RWPE2 (cell line): ENCODE measurements around the gene PLCG2.

Source experiments
- ATAC-seq: fragments of 200-7000 bp; cut with Tn5 transposase; 3 replicates; pipeline ENCODE4 v1.9.1; 2021; ENCODE audit warnings: low read depth
- DNase-seq: peaks from one replicate; pipeline ENCODE4 v3.0.0-alpha.2; 2020; ENCODE audit warnings: low spot score
- H3K27ac ChIP-seq: fragments of 450-650 bp; 2 replicates; pipeline ENCODE4 v1.5.1; 2017; ENCODE audit warnings: mild to moderate bottlenecking; ENCODE audit not compliant: poor library complexity, severe bottlenecking
- H3K27me3 ChIP-seq: fragments of 250-450 bp; sonication (Bioruptor Pico); 2 replicates; pipeline ENCODE4 v1.5.1; 2021; ENCODE audit warnings: mild to moderate bottlenecking, moderate library complexity; ENCODE audit not compliant: insufficient read depth, poor library complexity, severe bottlenecking
- H3K36me3 ChIP-seq: fragments of 250-450 bp; sonication (Bioruptor Pico); 2 replicates; pipeline ENCODE4 v1.5.1; 2020; ENCODE audit warnings: low read depth, mild to moderate bottlenecking, moderate library complexity
- H3K4me1 ChIP-seq: fragments of 250-450 bp; sonication (Bioruptor Pico); 2 replicates; pipeline ENCODE4 v1.5.1; 2021; ENCODE audit warnings: mild to moderate bottlenecking, moderate library complexity; ENCODE audit not compliant: insufficient read depth, poor library complexity, severe bottlenecking
- H3K4me3 ChIP-seq: fragments of 250-450 bp; sonication (Bioruptor Pico); 2 replicates; pipeline ENCODE4 v1.5.1; 2021; ENCODE audit warnings: mild to moderate bottlenecking, moderate library complexity; ENCODE audit not compliant: severe bottlenecking
- H3K9me3 ChIP-seq: fragments of 250-450 bp; sonication (Bioruptor Pico); 2 replicates; pipeline ENCODE4 v1.5.1; 2021; ENCODE audit warnings: mild to moderate bottlenecking, moderate library complexity; ENCODE audit not compliant: severe bottlenecking
- TF ChIP-seq, protein P1 (sequence below): fragments of 450-650 bp; IDR thresholded peaks from one replicate; pipeline ENCODE4 v1.5.1; 2017; ENCODE audit warnings: mild to moderate bottlenecking, moderate library complexity; ENCODE audit not compliant: poor library complexity, severe bottlenecking

The PLCG2 gene

DNA sequence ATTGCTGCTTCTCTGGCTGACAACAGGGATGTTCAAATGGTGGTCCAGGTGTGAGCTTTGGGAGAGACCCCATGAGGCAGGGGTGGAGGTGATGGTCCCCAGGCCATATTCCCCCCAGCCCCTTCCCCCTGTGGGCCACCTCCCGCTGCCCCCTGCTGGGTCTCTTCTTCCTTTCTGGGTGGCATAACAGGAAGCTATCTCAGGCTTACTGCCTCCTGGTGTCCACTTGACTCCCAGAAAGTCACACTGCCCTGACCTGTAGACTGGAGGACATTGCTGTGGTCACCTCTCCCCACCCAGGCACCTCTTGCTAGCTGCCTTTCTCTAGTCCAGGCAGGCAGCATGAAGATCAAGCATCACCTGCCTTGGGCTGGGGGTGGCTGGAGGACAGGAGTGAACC lies 46.4 kb upstream of the PLCG2 start:
- H3K36me3 ChIP-seq: no peaks in the 10 kb centered on the region
- no peak overlapping the region for H3K27ac ChIP-seq
- no peak for DNase-seq
- no peak for ATAC-seq
- no peak overlapping the region for H3K4me3 ChIP-seq
- no peaks in the 10 kb centered on the region for H3K27me3 ChIP-seq
- no peaks in the 10 kb centered on the region for H3K9me3 ChIP-seq
- H3K4me1 ChIP-seq: peaks cover 6% of the 10 kb centered on the region
- TF ChIP-seq, protein P1, sequence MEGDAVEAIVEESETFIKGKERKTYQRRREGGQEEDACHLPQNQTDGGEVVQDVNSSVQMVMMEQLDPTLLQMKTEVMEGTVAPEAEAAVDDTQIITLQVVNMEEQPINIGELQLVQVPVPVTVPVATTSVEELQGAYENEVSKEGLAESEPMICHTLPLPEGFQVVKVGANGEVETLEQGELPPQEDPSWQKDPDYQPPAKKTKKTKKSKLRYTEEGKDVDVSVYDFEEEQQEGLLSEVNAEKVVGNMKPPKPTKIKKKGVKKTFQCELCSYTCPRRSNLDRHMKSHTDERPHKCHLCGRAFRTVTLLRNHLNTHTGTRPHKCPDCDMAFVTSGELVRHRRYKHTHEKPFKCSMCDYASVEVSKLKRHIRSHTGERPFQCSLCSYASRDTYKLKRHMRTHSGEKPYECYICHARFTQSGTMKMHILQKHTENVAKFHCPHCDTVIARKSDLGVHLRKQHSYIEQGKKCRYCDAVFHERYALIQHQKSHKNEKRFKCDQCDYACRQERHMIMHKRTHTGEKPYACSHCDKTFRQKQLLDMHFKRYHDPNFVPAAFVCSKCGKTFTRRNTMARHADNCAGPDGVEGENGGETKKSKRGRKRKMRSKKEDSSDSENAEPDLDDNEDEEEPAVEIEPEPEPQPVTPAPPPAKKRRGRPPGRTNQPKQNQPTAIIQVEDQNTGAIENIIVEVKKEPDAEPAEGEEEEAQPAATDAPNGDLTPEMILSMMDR: no peak

- ATAC-seq: no peak
These were observed 45.8 kb upstream of the PLCG2 start for GRCh38 chr16:81733295-81733694.

GRCh38 chr16:81734632-81735434 lies 44.3 kb upstream of the PLCG2 start:
- Histone ChIP-seq H3K4me3 (no peak overlapping the region), H3K4me1 (peaks cover 6% of the 10 kb centered on the region), H3K27me3 (no peaks in the 10 kb centered on the region), H3K9me3 (no peaks in the 10 kb centered on the region), H3K27ac (no peak overlapping the region), H3K36me3 (no peaks in the 10 kb centered on the region)
- ATAC-seq (no peak), DNase-seq (no peak)
- TF ChIP-seq, protein P1: no peak

More at GRCh38 chr16:81733295-81733694, 45.8 kb upstream of the PLCG2 start:
- Histone ChIP-seq H3K4me1 (peaks cover 6% of the 10 kb centered on the region), H3K27me3 (no peaks in the 10 kb centered on the region), H3K36me3 (no peaks in the 10 kb centered on the region), H3K9me3 (no peaks in the 10 kb centered on the region), H3K4me3 (no peak overlapping the region), H3K27ac (no peak overlapping the region)
- DNase-seq: no peak
- TF ChIP-seq, protein P1: no peak

- no peaks in the 10 kb centered on the region for H3K27me3 ChIP-seq
- H3K27ac ChIP-seq: no peak overlapping the region
- H3K4me1 ChIP-seq: peaks cover 3% of the 10 kb centered on the region
- DNase-seq (peak; percentile 95), ATAC-seq (peak; percentile 92)
- TF ChIP-seq, protein P1: peak; percentile 92
- no peaks in the 10 kb centered on the region for H3K36me3 ChIP-seq
- peak overlapping the region; percentile 0 for H3K4me3 ChIP-seq
- no peaks in the 10 kb centered on the region for H3K9me3 ChIP-seq
These were observed 41.1 kb upstream of the PLCG2 start for GRCh38 chr16:81737885-81738536.
